HG03135 (cell line): ENCODE data around the gene LRRC7.

Source experiments
- ATAC-seq: cut with Tn5 transposase; IDR thresholded peaks from one replicate; pipeline ENCODE4 v1.9.1; 2021; ENCODE audit warnings: mild to moderate bottlenecking, moderate library complexity; ENCODE audit not compliant: unreplicated experiment

Gene LRRC7

DNA sequence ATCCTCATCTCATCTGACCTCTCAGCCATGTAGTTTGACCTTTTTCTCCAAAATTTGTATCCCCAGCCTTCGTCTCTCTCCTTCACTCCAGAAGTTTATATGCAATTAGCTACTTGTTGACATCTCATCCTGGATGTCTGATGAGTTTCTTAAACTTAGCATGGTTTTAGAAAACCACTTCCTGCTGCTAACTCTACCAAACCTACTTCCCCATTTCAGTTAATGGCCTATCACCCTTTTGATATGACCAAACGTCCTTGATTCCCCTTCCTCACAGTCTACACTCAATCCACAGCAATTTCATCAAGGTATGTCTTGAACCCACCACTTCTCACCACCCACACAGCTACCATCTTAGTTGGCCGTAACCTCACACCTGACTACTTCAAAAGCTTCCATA lies 515.8 kb downstream of the LRRC7 start:
- ATAC-seq = no peak

- no peak for ATAC-seq
Measured at GRCh38 chr1:70084314-70084915, 516.7 kb downstream of the LRRC7 start.

DNA sequence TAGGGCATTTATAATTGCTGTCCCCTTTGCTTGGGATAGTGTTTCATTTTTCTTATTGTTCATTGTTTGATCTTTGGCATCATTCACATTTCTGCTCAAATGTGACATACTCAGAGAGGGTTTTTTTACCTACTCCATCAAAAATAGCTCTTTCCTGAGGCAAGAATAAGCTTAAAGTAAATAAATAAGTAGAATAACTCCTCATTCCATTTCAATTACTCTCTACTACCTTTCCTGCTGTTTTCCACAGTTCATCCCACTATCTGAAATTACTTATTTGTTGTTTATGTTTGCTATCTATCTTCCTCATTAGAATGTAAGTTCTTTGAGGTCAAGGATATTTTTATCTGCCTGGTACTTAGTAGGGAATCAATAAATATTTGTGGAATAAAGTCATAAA lies 517.8 kb downstream of the LRRC7 start:
- ATAC-seq = no peak

- ATAC-seq = no peak
Measured at GRCh38 chr1:70086897-70087296, 519.2 kb downstream of the LRRC7 start.

DNA sequence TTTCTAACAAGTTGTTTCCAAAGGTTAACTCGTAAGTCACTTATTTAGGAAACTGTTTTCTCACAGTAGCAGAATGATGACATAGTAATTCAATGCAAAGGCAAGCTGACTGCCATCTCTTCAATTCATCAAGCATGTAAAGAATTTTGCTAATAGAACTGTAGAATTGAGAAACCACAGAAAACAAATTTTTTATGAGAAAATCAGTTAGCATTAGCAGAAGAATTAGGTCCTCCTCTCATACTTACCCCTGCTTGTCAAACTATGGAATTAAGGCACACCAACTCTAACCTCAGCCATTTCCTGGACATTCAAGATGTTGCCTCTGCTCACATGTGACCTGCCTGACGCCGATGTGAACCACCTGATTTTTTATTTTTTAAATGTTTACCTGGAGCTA lies 522.4 kb downstream of the LRRC7 start:
- ATAC-seq = no peak

GRCh38 chr1:70090875-70091274 lies 523.2 kb downstream of the LRRC7 start:
- no peak for ATAC-seq

- ATAC-seq = no peak
Measured at GRCh38 chr1:70091811-70092210, 524.1 kb downstream of the LRRC7 start.

DNA sequence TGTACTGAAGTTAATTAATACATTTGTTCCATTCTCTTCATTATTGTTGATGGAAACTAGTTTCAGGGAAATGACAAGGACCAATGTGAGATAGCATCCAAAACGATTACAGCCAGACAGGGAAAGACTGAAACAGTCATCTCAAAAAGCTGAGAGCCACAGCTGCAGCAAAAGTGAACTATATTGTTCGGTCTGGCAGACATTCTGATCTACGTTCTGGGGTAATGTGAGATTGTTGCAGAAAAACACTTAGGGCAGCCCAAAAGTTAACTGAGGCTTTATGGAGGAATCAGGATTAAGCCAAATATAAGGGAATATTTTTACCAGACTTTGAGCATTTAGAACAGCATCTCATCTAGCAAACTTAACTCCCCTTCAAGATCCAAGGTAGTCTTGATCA lies 524.8 kb downstream of the LRRC7 start:
- ATAC-seq = no peak

- no peak for ATAC-seq
Measured at GRCh38 chr1:70093250-70093975, 525.7 kb downstream of the LRRC7 start.

GRCh38 chr1:70101231-70101630 lies 533.5 kb downstream of the LRRC7 start:
- no peak for ATAC-seq

DNA sequence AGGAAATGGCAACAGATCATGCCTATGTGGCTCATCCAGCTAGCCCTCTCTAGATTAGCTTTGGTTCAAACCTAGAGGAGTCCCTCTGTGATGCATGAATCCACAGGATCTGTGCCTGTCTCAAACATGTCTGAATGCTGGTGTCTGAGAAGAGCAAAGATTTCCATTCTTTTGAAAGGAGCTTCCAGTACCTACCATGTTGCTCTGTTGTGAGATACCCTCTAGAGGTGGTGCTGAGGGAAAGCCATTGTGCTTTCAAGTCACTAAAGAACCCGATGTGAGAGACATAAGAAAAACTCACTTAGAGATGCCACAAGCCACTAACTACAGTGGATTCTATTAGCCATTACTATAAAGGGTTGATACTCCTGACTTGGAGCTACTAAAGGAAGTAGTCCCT lies 534.1 kb downstream of the LRRC7 start:
- no peak for ATAC-seq

DNA sequence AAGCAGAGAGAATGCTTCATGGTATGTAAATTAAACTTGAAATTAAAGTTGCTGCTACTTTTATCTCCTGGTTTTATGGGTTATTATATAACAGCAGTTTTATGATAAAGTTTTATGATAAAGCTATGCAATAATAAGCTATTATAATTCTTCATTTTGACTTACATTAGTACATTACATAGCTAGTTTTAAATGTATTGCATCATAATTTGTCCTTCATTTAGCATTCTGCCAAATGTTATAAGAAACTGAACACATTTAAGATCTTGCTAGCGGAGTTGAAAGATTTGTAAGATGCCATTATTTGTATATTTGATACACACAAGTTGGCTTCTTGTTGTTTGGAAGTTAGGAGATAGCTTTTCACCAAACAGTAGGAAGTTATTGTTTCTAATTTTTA lies 536.0 kb downstream of the LRRC7 start:
- no peak for ATAC-seq

GRCh38 chr1:70109241-70109640 lies 541.5 kb downstream of the LRRC7 start:
- ATAC-seq = no peak

- ATAC-seq = no peak
Measured at GRCh38 chr1:70112838-70113237, 545.1 kb downstream of the LRRC7 start.

DNA sequence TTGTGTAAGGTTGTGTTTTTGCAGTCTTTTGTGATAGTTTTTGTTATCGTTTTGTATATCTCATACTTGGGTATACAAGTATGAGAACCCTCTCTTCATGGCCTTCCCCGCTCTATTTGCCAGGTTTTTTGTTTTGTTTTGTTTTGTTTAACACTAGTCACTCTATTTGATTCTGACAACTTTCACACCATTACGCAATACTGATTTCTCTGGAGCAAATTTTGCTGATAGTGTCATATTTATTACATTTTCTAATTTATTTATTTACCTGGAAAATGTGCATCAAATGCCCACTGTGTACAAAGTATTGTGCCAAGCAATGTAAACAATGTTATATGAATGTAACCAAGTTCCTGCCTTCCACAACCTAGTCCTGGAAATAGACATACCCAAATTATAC lies 547.6 kb downstream of the LRRC7 start:
- no peak for ATAC-seq

DNA sequence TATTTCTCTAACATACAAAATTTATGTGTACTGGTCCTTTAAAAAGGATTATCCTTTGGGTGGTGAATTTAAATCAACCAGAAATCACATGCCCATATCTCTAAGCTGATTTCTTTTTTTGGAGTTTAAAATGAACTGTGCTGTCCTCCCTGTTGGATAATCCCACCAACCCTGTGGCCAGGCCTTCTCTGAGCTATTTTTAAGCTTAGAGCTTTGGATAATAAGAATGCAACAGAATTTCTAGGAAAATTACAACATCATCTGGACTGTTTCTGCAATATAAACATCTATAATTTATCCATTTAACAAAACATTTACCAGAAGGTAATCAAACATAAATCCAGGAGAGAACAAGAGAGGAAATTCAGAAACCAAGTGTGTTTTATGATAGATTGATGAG lies 549.3 kb downstream of the LRRC7 start:
- no peak for ATAC-seq

- ATAC-seq = no peak
Measured at GRCh38 chr1:70134148-70134547, 566.4 kb downstream of the LRRC7 start.

- ATAC-seq = no peak
Measured at GRCh38 chr1:70140343-70140742, 572.6 kb downstream of the LRRC7 start.

- no peak for ATAC-seq
Measured at GRCh38 chr1:70140894-70141293, 573.2 kb downstream of the LRRC7 start.

DNA sequence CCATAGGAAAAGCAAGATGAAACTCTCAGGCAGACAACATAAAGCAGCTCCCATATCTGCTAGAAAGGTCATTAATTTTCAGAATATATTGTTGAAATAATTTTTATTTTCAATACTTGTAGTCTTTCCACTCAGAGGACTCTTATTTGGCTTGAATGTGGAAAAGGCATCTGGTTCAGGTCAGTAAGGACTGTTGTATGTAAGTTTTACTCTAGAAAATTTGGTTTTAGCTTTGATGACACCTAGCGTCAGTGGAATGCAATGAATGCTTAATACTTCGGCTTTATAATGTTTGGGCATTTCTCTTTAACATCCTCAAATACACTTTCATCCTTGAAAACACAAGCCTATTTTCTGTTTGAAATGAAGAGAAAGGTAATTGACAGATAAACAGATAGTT lies 574.4 kb downstream of the LRRC7 start:
- no peak for ATAC-seq

GRCh38 chr1:70143048-70143659 lies 575.4 kb downstream of the LRRC7 start:
- ATAC-seq = no peak

DNA sequence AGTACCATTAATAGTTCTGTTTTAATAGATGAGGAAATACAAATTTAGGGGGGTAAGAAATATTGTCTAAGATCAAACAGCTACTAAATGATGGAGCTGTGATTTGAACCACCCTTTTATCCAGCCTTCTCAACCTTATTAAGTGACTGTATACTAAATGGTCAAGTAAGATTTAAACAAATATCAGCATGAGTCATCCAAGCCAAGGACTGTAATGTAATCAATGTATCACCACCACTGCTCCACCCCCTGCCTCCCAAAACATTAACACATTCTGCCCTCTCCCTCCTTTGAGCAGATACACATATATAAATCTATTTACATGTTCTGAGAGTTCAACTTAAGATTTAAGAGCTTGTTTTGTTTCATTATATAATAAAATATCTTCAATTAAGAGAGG lies 578.8 kb downstream of the LRRC7 start:
- no peak for ATAC-seq
